Left renal pelvis (tissue), 4 donors: ENCODE measurements around the gene MTERF1. TPM values are rescaled to one million over a fixed set of nuclear protein-coding genes. Genes with fewer than 3 reads are reported as not detected.
"Not testable (repeated sequence)": the region's sequence is repeated elsewhere in the genome, so short reads cannot be mapped to it uniquely, and the experiment has no call there.

ENCODE experiments used
- DNase-seq, 4 donors: peaks; one replicate each; pipeline ENCODE4 v3.0.0-alpha.2; 2013; ENCODE audit warnings: low read depth in 4 of 4, low spot score in 3 of 4
- polyA plus RNA-seq, 4 donors: library from polyadenylated mRNA; unstranded; fragments of 120-200 nt; gene quantifications; one replicate each; pipeline ENCODE4 v1.2.1, GENCODE V29; 2013; ENCODE audit not compliant: insufficient read length in 4 of 4

Gene MTERF1
- 10 to 100 TPM; 16.0 to 23.1 (median 21.6) TPM for polyA plus RNA-seq

- peak; percentile 84 to 90 (median 88) for DNase-seq
These were observed at the start of gene MTERF1 for GRCh38 chr7:91880413-91881241. Gene MTERF1 (minus strand): TSS chr7:91880702. CDS start chr7:91880083, 619 bp downstream.

GRCh38 chr7:91929463-91929862 lies 49.0 kb upstream of the MTERF1 start:
- no peak for DNase-seq

- DNase-seq = no peak
These were observed 47.4 kb upstream of the MTERF1 start for GRCh38 chr7:91927912-91928311.

GRCh38 chr7:91922857-91923256 lies 42.4 kb upstream of the MTERF1 start:
- DNase-seq = no peak

GRCh38 chr7:91918356-91918755 lies 37.9 kb upstream of the MTERF1 start:
- DNase-seq = no peak

GRCh38 chr7:91916051-91916440 lies 35.5 kb upstream of the MTERF1 start:
- no peak for DNase-seq

- no peak for DNase-seq
These were observed 35.0 kb upstream of the MTERF1 start for GRCh38 chr7:91915401-91916050.

- DNase-seq = no peak
These were observed 33.1 kb upstream of the MTERF1 start for GRCh38 chr7:91913612-91914011.

GRCh38 chr7:91912494-91912893 lies 32.0 kb upstream of the MTERF1 start:
- DNase-seq = no peak

- DNase-seq = no peak
These were observed 30.6 kb upstream of the MTERF1 start for GRCh38 chr7:91911121-91911520.

- no peak for DNase-seq
These were observed 29.7 kb upstream of the MTERF1 start for GRCh38 chr7:91910171-91910570.

GRCh38 chr7:91899563-91899962 lies 19.1 kb upstream of the MTERF1 start:
- no peak for DNase-seq

GRCh38 chr7:91898240-91898992 lies 17.9 kb upstream of the MTERF1 start:
- no peak for DNase-seq

GRCh38 chr7:91894781-91895480 lies 14.4 kb upstream of the MTERF1 start:
- no peak for DNase-seq

GRCh38 chr7:91893699-91894098 lies 13.2 kb upstream of the MTERF1 start:
- not testable (repeated sequence) for DNase-seq

- no peak for DNase-seq
These were observed 12.4 kb upstream of the MTERF1 start for GRCh38 chr7:91892821-91893340.

GRCh38 chr7:91892099-91892705 lies 11.7 kb upstream of the MTERF1 start:
- no peak for DNase-seq

- DNase-seq = not testable (repeated sequence)
These were observed 8.0 kb upstream of the MTERF1 start for GRCh38 chr7:91888271-91889175.
